Liver (tissue), 9 donors: ENCODE measurements around the gene RUNX1. TPM values are rescaled to one million over a fixed set of nuclear protein-coding genes. Genes with fewer than 3 reads are reported as not detected.

Experiments
- DNase-seq: peaks from one replicate; pipeline ENCODE4 v3.0.0-alpha.2; 2017; ENCODE audit warnings: low spot score
- H3K27ac ChIP-seq, 2 donors: one replicate each; pipeline ENCODE4 v1.7.0; 2013; ENCODE audit warnings: inconsistent platforms in 2 of 2, low read length in 2 of 2, control low read depth in 1 of 2, low read depth in 1 of 2, mild to moderate bottlenecking in 1 of 2
- H3K27me3 ChIP-seq, 4 donors: one replicate each; pipeline versions ENCODE4 v1.6.1 to v1.7.0; 2013; ENCODE audit warnings: low read length in 3 of 4, inconsistent platforms in 1 of 4, mild to moderate bottlenecking in 1 of 4, moderate library complexity in 1 of 4; ENCODE audit not compliant: control insufficient read depth in 4 of 4, insufficient read depth in 4 of 4
- H3K36me3 ChIP-seq, 4 donors: one replicate each; pipeline versions ENCODE4 v1.6.1 to v1.7.0; 2013; ENCODE audit warnings: low read length in 3 of 4, mild to moderate bottlenecking in 3 of 4, low read depth in 1 of 4, moderate library complexity in 1 of 4; ENCODE audit not compliant: control insufficient read depth in 4 of 4, insufficient read depth in 3 of 4
- H3K4me1 ChIP-seq, 4 donors: one replicate each; pipeline versions ENCODE4 v1.6.1 to v1.7.0; 2013; ENCODE audit warnings: low read length in 3 of 4, mild to moderate bottlenecking in 3 of 4, moderate library complexity in 1 of 4; ENCODE audit not compliant: control insufficient read depth in 4 of 4, insufficient read depth in 4 of 4
- H3K4me3 ChIP-seq, 3 donors: one replicate each; pipeline versions ENCODE4 v1.6.1 to v1.7.0; 2013; ENCODE audit warnings: low read length in 3 of 3, control low read depth in 1 of 3, low read depth in 1 of 3, mild to moderate bottlenecking in 1 of 3
- H3K9ac ChIP-seq, 2 donors: one replicate each; pipeline ENCODE4 v1.7.0; 2013; ENCODE audit warnings: low read length in 2 of 2, mild to moderate bottlenecking in 2 of 2, moderate library complexity in 2 of 2, control low read depth in 1 of 2, low read depth in 1 of 2
- H3K9me3 ChIP-seq, 4 donors: one replicate each; pipeline versions ENCODE4 v1.6.1 to v1.7.0; 2013; ENCODE audit warnings: low read length in 3 of 4; ENCODE audit not compliant: control insufficient read depth in 4 of 4
- EGR1 ChIP-seq, 2 donors: IDR thresholded peaks; 2 replicates each; pipeline ENCODE4 v1.6.1; 2016 to 2018; ENCODE audit warnings: antibody characterized with exemption in 2 of 2, low read depth in 2 of 2
- FOXA1 ChIP-seq: IDR thresholded peaks from 2 replicates; pipeline ENCODE4 v1.6.1; 2016; ENCODE audit warnings: antibody characterized with exemption
- FOXA2 ChIP-seq: IDR thresholded peaks from 2 replicates; pipeline ENCODE4 v1.6.1; 2016; ENCODE audit warnings: antibody characterized with exemption
- GABPA ChIP-seq, 2 donors: IDR thresholded peaks in 1 of 2; conservative IDR thresholded peaks in 1 of 2; 2 replicates each; pipeline ENCODE4 v1.6.1; 2016; ENCODE audit warnings: antibody characterized with exemption in 2 of 2, mild to moderate bottlenecking in 1 of 2, moderate library complexity in 1 of 2
- HNF4A ChIP-seq, 2 donors: conservative IDR thresholded peaks; 2 replicates each; pipeline ENCODE4 v1.6.1; 2016; ENCODE audit warnings: antibody characterized with exemption in 2 of 2, mild to moderate bottlenecking in 2 of 2
- HNF4G ChIP-seq: IDR thresholded peaks from 2 replicates; pipeline ENCODE4 v1.6.1; 2016; ENCODE audit warnings: antibody characterized with exemption
- JUND ChIP-seq, 2 donors: IDR thresholded peaks; 2 replicates each; pipeline ENCODE4 v1.6.1; 2016; ENCODE audit warnings: antibody characterized with exemption in 2 of 2
- MAX ChIP-seq: IDR thresholded peaks from 2 replicates; pipeline ENCODE4 v1.6.1; 2016; ENCODE audit warnings: antibody characterized with exemption
- NR2F2 ChIP-seq: IDR thresholded peaks from 2 replicates; pipeline ENCODE4 v1.6.1; 2016; ENCODE audit warnings: antibody characterized with exemption
- RAD21 ChIP-seq, 2 donors: IDR thresholded peaks; 2 replicates each; pipeline ENCODE4 v1.6.1; 2016; ENCODE audit warnings: antibody characterized with exemption in 2 of 2, mild to moderate bottlenecking in 2 of 2
- RXRA ChIP-seq, 2 donors: IDR thresholded peaks; 2 replicates each; pipeline ENCODE4 v1.6.1; 2017 to 2018; ENCODE audit warnings: antibody characterized with exemption in 2 of 2, mild to moderate bottlenecking in 1 of 2
- SP1 ChIP-seq: IDR thresholded peaks from 2 replicates; pipeline ENCODE4 v1.6.1; 2018; ENCODE audit warnings: antibody characterized with exemption, mild to moderate bottlenecking
- TAF1 ChIP-seq: conservative IDR thresholded peaks from 2 replicates; pipeline ENCODE4 v1.6.1; 2016; ENCODE audit warnings: antibody characterized with exemption, mild to moderate bottlenecking
- YY1 ChIP-seq: IDR thresholded peaks from 2 replicates; pipeline ENCODE4 v1.6.1; 2016; ENCODE audit warnings: antibody characterized with exemption, mild to moderate bottlenecking
- ZBTB33 ChIP-seq: IDR thresholded peaks from 2 replicates; pipeline ENCODE4 v1.6.1; 2016; ENCODE audit warnings: antibody characterized with exemption
- WGBS: extraction: QIAGEN DNeasy Blood & Tissue Kit; methylation state at CpG from one replicate; pipeline ENCODE4 v1.1.7; 2013; 5-methylcytosine and 5-hydroxymethylcytosine counted together
- polyA plus RNA-seq, 2 donors: library from polyadenylated mRNA; stranded (reverse) in 1 of 2; unstranded in 1 of 2; fragments of 200-250 nt in 1 of 2; fragments of >200 nt in 1 of 2; fragmentation: Nextera tagmentation in 1 of 2; extraction: Ambion mirVana in 1 of 2; gene quantifications; one replicate each; pipeline versions ENCODE4 v1.2.1 to v1.2.3, GENCODE V29; 2013 to 2015
- total RNA-seq, 2 donors: library from RNA; depleted of rRNA; stranded (reverse); fragments of >200 nt; gene quantifications; one replicate each; pipeline ENCODE4 v1.2.3, GENCODE V29; 2014
- TF ChIP-seq, protein P1 (sequence below): IDR thresholded peaks from 2 replicates; pipeline ENCODE4 v1.6.1; 2016; ENCODE audit warnings: antibody characterized with exemption
- TF ChIP-seq, protein P2 (sequence below): IDR thresholded peaks from 2 replicates; pipeline ENCODE4 v1.6.1; 2016; ENCODE audit warnings: antibody characterized with exemption, mild to moderate bottlenecking
- TF ChIP-seq, protein P3 (sequence below): fragments of 150-350 bp; IDR thresholded peaks from 2 replicates; pipeline ENCODE4 v1.5.1; 2017; ENCODE audit warnings: improper control_type of control experiment, low read depth, low read length; ENCODE audit not compliant: missing input control
- donor health status: healthy.
- donor health status: healthy.
- donor health status: healthy.
- donor health status: healthy.
- donor health status: healthy.

Gene RUNX1
- total and polyA plus RNA-seq, 4 donors: 0.98 to 7.2 (median 3.1) TPM

DNA sequence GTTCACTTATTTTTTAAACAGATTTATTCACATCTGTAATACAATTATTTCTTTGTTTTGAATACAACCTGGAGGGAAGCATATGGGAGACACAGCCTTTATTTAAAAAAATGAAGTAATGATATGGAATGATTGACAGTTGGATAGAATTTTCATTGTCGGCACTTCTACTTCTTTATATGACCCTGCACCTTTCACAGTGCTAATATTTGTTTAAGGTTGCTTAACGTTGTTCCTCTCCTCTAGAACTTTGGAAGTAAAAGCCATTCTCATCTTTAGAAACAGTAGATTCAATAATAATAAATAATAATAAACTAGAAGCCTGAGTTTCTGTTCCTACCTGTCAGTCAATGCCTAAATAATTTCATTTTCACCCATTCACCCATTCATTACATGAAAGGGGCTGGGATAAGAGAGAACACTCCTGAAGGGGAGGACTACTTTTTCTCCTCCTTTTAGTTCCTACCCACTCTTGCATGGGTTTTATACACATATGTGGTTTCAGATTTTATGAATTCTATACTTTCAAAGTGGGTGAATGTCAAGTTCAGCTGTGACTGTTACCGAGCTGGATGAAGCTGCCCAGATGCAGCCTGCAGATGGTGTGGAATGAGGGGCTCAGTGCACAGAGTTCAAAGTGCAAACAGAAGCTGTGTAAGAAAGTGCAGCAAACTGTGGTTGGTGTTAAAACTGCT lies 9.4 kb downstream of the RUNX1 start:
- H3K27ac ChIP-seq: no peak overlapping the region
- no peak overlapping the region for H3K4me3 ChIP-seq
- WGBS: 25% methylated on average over 3 of the region's 3 CpGs
- DNase-seq: no peak
- H3K36me3 ChIP-seq: no peaks in the 10 kb centered on the region
- no peak overlapping the region for H3K9ac ChIP-seq
- H3K9me3 ChIP-seq: no peaks in the 10 kb centered on the region
- H3K4me1 ChIP-seq: peaks cover 0 to 6% (median 5%) of the 10 kb centered on the region in 4 donors
- H3K27me3 ChIP-seq: no peaks in the 10 kb centered on the region
- TF ChIP-seq HNF4A (conservative IDR thresholded peaks at IDR 0.05): peak; percentile 26 to 49
- no peak for TF ChIP-seq HNF4G
- TF ChIP-seq, protein P1, sequence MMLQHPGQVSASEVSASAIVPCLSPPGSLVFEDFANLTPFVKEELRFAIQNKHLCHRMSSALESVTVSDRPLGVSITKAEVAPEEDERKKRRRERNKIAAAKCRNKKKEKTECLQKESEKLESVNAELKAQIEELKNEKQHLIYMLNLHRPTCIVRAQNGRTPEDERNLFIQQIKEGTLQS: no peak
- peak in 1 of 2 donors; percentile 21 for TF ChIP-seq RAD21 (IDR thresholded peaks at IDR 0.05)
- TF ChIP-seq NR2F2: peak; percentile 17
- TF ChIP-seq SP1: peak; percentile 32

DNA sequence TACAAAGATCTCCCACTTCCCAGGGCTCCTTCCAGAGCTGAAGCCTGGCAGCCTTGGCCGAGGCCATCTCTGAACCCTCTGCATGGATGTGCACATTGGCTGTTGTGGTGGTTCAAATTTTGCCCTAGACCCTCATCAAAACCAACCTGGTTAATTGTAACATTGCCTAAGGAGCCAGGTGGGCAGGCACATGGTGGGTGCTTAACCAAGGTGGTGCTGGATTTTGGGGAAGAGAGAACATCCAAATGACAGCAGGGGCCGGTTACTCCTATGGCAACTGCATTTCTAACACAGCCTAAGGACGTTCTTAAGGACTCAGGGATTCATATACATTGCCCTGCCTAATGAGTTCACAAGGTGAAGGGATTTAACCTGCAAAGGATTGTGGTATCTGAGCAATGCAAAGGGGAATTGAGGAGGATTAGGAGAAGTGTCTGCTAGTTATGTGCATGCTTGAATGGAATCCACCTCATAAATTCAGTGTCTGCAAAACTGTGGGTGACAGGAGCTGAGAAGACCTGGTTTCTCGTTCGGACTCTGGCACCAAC lies 10.3 kb downstream of the RUNX1 start:
- H3K4me3 ChIP-seq: no peak overlapping the region
- TF ChIP-seq ZBTB33 (no peak), NR2F2 (no peak), TAF1 (no peak), JUND (IDR thresholded peaks at IDR 0.05) (no peak), HNF4A (conservative IDR thresholded peaks at IDR 0.05) (no peak), FOXA2 (no peak), FOXA1 (no peak), SP1 (no peak), GABPA (IDR thresholded peaks at IDR 0.05 in 1 of 2, conservative IDR thresholded peaks at IDR 0.05 in 1 of 2) (no peak), MAX (no peak), RXRA (IDR thresholded peaks at IDR 0.05) (no peak), HNF4G (no peak), RAD21 (IDR thresholded peaks at IDR 0.05) (no peak), YY1 (no peak), EGR1 (IDR thresholded peaks at IDR 0.05; ENCODE audit: low read depth in 2 of 2) (no peak)
- TF ChIP-seq, protein P1: no peak
- TF ChIP-seq, protein P2, sequence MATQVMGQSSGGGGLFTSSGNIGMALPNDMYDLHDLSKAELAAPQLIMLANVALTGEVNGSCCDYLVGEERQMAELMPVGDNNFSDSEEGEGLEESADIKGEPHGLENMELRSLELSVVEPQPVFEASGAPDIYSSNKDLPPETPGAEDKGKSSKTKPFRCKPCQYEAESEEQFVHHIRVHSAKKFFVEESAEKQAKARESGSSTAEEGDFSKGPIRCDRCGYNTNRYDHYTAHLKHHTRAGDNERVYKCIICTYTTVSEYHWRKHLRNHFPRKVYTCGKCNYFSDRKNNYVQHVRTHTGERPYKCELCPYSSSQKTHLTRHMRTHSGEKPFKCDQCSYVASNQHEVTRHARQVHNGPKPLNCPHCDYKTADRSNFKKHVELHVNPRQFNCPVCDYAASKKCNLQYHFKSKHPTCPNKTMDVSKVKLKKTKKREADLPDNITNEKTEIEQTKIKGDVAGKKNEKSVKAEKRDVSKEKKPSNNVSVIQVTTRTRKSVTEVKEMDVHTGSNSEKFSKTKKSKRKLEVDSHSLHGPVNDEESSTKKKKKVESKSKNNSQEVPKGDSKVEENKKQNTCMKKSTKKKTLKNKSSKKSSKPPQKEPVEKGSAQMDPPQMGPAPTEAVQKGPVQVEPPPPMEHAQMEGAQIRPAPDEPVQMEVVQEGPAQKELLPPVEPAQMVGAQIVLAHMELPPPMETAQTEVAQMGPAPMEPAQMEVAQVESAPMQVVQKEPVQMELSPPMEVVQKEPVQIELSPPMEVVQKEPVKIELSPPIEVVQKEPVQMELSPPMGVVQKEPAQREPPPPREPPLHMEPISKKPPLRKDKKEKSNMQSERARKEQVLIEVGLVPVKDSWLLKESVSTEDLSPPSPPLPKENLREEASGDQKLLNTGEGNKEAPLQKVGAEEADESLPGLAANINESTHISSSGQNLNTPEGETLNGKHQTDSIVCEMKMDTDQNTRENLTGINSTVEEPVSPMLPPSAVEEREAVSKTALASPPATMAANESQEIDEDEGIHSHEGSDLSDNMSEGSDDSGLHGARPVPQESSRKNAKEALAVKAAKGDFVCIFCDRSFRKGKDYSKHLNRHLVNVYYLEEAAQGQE: no peak
- TF ChIP-seq, protein P3, sequence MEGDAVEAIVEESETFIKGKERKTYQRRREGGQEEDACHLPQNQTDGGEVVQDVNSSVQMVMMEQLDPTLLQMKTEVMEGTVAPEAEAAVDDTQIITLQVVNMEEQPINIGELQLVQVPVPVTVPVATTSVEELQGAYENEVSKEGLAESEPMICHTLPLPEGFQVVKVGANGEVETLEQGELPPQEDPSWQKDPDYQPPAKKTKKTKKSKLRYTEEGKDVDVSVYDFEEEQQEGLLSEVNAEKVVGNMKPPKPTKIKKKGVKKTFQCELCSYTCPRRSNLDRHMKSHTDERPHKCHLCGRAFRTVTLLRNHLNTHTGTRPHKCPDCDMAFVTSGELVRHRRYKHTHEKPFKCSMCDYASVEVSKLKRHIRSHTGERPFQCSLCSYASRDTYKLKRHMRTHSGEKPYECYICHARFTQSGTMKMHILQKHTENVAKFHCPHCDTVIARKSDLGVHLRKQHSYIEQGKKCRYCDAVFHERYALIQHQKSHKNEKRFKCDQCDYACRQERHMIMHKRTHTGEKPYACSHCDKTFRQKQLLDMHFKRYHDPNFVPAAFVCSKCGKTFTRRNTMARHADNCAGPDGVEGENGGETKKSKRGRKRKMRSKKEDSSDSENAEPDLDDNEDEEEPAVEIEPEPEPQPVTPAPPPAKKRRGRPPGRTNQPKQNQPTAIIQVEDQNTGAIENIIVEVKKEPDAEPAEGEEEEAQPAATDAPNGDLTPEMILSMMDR: no peak
- H3K36me3 ChIP-seq: no peaks in the 10 kb centered on the region
- WGBS: 93% methylated on average over 5 of the region's 5 CpGs
- no peak for DNase-seq
- H3K27ac ChIP-seq: no peak overlapping the region
- no peaks in the 10 kb centered on the region for H3K9me3 ChIP-seq
- H3K4me1 ChIP-seq: peaks cover 0 to 6% (median 5%) of the 10 kb centered on the region in 4 donors
- no peak overlapping the region for H3K9ac ChIP-seq
- H3K27me3 ChIP-seq: no peaks in the 10 kb centered on the region
